Tongue (tissue), 2 donors: ENCODE measurements around the gene KCNRG. TPM values are rescaled to one million over a fixed set of nuclear protein-coding genes. Genes with fewer than 3 reads are reported as not detected.
"Not testable (repeated sequence)": the region's sequence is repeated elsewhere in the genome, so short reads cannot be mapped to it uniquely, and the experiment has no call there.

Experiments used
- DNase-seq: peaks from one replicate; pipeline ENCODE4 v3.0.0-alpha.2; 2015
- total RNA-seq: library from RNA; depleted of rRNA; stranded (reverse); fragments of >200 nt; gene quantifications from one replicate; pipeline ENCODE4 v1.2.3, GENCODE V29; 2014

Gene KCNRG
- total RNA-seq, 1 donor from 2014 or later = 4.3 TPM

DNA sequence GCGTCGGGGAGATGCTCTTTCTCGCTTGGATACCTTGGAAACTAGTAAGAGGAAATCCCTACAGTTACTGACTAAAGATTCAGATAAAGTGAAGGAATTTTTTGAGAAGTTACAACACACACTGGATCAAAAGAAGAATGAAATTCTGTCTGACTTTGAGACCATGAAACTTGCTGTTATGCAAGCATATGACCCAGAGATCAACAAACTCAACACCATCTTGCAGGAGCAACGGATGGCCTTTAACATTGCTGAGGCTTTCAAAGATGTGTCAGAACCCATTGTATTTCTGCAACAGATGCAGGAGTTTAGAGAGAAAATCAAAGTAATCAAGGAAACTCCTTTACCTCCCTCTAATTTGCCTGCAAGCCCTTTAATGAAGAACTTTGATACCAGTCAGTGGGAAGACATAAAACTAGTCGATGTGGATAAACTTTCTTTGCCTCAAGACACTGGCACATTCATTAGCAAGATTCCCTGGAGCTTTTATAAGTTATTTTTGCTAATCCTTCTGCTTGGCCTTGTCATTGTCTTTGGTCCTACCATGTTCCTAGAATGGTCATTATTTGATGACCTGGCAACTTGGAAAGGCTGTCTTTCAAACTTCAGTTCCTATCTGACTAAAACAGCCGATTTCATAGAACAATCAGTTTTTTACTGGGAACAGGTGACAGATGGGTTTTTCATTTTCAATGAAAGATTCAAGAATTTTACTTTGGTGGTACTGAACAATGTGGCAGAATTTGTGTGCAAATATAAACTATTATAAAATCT is 2.7 kb upstream of the KCNRG start:
- DNase-seq = no peak

DNA sequence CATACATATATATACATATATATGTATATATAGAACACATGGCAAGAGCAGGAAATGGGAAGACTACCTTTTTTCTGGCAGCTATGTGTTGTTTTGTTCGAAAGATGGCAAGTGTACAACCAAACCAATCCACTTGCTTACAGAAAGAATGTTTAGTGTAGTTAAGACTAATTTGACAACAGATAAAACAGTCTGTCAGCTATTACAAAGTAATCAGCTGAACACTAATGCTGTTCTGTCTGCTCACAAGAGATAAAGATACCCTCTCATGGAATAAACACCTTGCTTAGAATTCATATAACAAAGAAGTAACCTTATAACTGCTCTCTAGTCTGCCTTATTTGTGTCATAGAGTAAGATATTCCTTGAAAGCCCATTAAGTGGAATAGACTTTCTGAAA is 858 bp upstream of the KCNRG start:
- no peak for DNase-seq

- DNase-seq = no peak
These were observed 506 bp downstream of the KCNRG start for GRCh38 chr13:50015750-50016149.

DNA sequence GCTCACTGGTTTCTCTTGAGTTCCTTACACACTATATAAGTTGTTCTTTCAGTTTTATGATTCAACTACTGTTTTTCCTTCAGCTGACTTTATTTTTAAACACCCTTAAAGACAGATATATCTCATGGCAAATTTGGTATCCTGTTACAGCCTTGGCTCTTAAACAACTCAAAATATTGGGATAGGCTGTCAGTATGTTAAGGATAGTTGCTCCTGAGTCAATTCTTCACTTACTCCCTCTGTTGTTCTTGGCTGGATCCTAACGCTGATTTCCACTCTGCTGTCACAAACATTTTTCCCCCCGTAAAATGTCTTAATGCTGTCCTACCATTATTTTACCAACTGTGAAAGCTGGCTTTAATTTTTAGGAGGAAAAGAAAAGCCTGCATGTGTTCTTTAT is 1.2 kb downstream of the KCNRG start:
- no peak for DNase-seq

GRCh38 chr13:50017819-50018218 is 2.6 kb downstream of the KCNRG start:
- DNase-seq = no peak

GRCh38 chr13:50025436-50025835 is 10.2 kb downstream of the KCNRG start:
- DNase-seq = peak; percentile 24

DNA sequence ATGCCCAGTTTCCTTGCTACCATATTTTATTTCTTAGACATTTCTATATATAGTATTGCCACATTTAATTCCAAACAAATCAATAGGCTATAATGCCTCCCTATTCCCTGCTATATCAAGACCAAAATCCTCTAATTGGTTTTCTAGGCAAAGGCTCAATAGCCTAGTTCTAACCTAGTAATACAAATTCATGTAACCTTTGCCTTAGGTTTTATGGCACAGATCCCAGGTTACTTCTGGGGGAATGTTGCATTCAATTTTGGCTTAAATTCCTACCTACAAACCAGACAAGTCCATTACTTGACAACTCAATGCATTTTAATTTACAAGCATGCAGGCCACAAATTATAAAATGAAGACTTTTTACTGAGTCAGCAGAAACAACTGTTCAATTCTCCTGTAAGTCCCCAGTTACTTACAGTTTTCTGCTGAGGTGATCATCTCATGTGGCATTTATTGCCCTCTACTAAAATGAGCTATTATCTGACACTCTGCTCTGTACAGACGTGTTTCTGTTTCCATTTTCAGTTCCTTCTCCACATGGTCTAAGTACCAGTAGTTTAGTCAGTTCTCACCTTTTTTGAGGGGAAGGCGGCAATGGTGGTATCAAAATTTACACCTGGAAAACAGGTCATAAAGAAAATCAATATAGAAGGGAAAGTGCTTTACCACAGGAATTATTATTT is 11.7 kb downstream of the KCNRG start:
- no peak for DNase-seq

GRCh38 chr13:50030315-50030714 is 15.1 kb downstream of the KCNRG start:
- no peak for DNase-seq

GRCh38 chr13:50033725-50034124 is 18.5 kb downstream of the KCNRG start:
- no peak for DNase-seq

- DNase-seq = no peak
These were observed 22.5 kb downstream of the KCNRG start for GRCh38 chr13:50037788-50038187.

DNA sequence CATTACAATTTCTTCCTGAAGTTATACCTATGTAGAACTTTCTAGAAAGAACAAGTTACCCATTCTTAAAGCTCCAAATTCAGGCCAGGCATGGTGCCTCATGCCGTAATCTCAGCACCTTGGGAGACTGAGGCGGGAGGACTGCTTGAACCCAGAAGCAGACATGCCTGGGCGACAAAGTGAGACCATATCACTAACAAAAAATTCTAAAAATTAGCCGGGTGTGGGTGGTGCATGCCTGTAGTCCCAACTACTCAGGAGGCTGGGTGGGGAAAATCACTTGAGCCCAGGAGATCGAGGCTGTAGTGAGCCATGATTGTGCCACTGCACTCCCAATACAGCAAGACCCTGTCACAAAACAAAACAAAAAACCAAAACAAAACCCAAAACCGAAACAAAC is 23.0 kb downstream of the KCNRG start:
- DNase-seq = no peak

DNA sequence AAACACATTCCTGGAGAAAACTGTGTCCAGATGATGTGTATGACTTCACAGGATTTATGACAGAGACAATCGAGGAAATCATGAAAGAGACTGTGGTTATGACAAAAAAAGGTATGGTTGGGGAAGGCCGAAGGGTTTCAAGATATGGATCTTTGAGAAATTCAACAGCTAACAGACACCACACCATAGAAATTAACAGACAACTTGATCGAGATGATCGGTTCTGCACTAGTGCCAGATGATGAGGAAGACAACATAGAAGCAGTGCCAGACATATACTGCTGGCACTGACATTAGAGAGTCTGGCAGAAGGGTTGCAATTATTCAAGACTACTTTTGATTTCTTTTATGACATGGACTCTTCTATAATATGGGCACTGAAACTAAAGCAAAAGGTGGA is 37.2 kb downstream of the KCNRG start:
- DNase-seq = no peak

DNA sequence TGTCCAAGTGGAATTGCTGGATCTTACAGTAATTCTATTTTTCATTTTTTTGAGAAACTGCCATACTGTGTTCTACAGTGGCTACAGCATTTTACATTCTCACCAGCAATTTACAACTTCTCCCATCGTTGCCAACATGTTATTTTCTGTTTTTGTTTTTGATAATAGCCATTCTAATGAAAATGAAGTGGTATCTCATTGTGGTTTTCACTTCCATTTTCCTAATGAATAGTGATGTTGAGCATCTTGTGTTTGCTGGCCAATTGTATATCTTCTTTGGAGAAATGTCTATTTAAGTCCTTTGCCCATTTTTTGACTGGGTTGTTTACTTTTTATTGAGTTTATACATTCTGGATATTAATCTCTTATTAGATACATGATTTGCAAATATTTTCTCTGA is 38.6 kb downstream of the KCNRG start:
- DNase-seq = no peak

- DNase-seq = no peak
These were observed 40.2 kb downstream of the KCNRG start for GRCh38 chr13:50055454-50055853.

GRCh38 chr13:50060718-50061117 is 45.5 kb downstream of the KCNRG start:
- DNase-seq = no peak

DNA sequence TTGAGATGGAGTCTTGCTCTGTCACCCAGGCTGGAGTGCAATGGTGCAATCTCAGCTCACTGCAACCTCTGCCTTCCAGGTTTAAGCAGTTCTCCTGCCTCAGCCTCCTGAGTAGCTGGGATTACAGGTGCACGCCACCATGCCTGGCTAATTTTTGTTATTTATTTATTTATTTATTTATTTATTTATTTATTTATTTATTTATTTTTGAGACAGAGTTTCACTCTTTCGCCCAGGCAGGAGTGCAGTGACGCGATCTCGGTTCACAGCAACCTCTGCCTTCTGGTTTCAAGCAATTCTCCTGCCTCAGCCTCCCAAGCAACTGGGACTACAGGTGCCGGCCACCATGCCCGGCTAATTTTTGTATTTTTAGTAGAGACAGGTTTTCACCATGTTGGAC is 47.1 kb downstream of the KCNRG start:
- DNase-seq = not testable (repeated sequence)

- DNase-seq = no peak
These were observed 50.5 kb downstream of the KCNRG start for GRCh38 chr13:50065712-50066111.

- DNase-seq = no peak
These were observed 53.3 kb downstream of the KCNRG start for GRCh38 chr13:50068508-50068907.

DNA sequence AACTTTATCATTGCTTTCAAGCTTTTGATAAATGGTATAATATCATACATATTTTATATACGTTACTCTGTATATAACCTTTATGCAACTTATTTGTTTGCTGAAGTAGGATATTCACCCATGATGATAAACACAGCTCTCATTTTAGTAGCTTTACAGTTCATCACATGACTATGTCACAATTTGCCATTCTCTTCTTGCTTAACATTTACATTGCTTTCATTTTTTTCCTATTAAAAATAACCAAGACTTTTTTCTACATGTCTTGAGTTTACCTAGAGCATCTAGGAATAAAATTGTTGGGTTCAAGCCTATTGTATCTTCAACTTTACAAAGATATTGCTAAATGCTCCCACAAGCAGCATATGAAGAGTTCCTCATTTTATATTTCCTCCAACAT is 54.0 kb downstream of the KCNRG start:
- no peak for DNase-seq

DNA sequence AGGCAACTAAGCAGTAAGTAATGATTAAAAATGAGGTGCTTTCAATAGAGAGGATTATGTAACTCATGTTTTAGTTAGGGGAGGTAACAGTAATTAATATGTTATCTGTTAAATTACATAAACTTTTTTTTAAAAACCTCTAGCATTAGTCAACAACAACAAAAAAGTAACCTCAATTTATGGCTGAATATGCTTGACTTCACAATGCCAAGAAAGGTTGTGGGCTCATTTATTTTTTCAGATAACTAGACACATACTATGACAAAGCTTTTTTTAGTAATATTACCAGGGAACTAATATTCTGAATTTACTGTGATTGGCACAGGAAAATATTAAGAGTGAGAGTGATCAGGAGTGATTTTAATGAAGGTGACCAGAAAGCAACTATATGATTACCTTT is 54.9 kb downstream of the KCNRG start:
- no peak for DNase-seq
